ENCODE results near the gene NSD2.

NSD2 gene

DNA sequence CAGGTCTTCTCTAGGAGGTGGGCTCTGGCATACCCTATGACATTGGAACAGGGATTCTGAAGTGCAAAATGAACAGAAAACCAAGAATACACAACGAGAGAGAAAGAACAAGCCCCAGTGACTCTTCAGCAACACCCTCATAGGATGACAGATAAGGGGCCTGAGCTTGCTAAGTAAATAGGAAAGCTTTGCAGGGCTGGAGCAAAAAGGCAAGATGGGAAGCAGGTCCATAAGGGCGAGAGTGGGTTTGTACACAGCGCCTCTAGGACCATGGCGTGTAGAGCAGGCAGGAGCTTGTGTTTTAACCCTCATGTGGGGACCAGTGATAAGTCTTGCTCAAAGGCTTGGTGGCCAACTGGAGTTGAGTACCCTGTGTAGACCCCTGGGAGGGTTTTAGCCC, 91.8 kb downstream of the NSD2 start:
- TF ChIP-seq SPI1 (IDR thresholded peaks at IDR 0.05; ENCODE audit: borderline replicate concordance, low read depth) (no peak), REST (IDR thresholded peaks at IDR 0.05; ENCODE audit: insufficient replicate concordance, low read depth) (no peak), POLR2AphosphoS5 (IDR thresholded peaks at IDR 0.05; ENCODE audit: low read depth) (no peak)
- Histone ChIP-seq H3K27ac (replicated peaks) (no peak overlapping the region), H3K27me3 (ENCODE audit: insufficient read depth, poor library complexity, severe bottlenecking) (no peaks in the 10 kb centered on the region), H3K4me3 (replicated peaks; ENCODE audit: insufficient read depth, low read length) (no peak overlapping the region)
- no peak for DNase-seq (ENCODE audit: low read depth in 1 of 2, low spot score in 1 of 2)

DNA sequence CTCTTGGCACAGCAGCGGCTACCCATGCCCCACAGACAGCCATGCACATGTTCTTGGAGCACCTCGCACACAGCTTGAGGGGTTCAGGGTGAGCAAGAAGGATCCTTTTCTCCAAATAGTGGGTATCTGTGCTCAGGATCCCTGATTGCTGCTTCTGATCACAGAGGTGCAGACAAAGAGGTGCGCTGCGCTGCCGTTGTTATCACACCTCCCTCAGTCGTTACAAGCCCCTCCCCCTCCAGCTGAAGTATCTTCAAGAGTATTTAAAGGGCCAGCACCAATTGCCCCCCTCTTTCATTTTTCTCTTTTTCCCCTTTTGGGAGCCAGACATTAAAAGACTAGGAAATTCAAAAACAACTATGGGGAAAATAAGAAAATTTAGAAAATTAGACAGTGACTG, 93.2 kb downstream of the NSD2 start:
- Histone ChIP-seq H3K4me3 (replicated peaks; ENCODE audit: insufficient read depth, low read length) (no peak overlapping the region), H3K27ac (replicated peaks) (no peak overlapping the region), H3K27me3 (ENCODE audit: insufficient read depth, poor library complexity, severe bottlenecking) (no peaks in the 10 kb centered on the region)
- TF ChIP-seq POLR2AphosphoS5 (IDR thresholded peaks at IDR 0.05; ENCODE audit: low read depth): no peak
- TF ChIP-seq CTCF (IDR thresholded peaks at IDR 0.05; ENCODE audit: insufficient read depth, low read length): no peak
- TF ChIP-seq SPI1 (IDR thresholded peaks at IDR 0.05; ENCODE audit: borderline replicate concordance, low read depth): no peak
- TF ChIP-seq REST (IDR thresholded peaks at IDR 0.05; ENCODE audit: insufficient replicate concordance, low read depth): no peak
- TF ChIP-seq GABPA (IDR thresholded peaks at IDR 0.05; ENCODE audit: low read depth): no peak
- DNase-seq (ENCODE audit: low read depth in 1 of 2, low spot score in 1 of 2): no peak

GRCh38 chr4:1964971-1965370, 93.8 kb downstream of the NSD2 start:
- DNase-seq (ENCODE audit: low read depth in 1 of 2, low spot score in 1 of 2): no peak
- Histone ChIP-seq H3K27ac (replicated peaks) (no peak overlapping the region), H3K27me3 (ENCODE audit: insufficient read depth, poor library complexity, severe bottlenecking) (no peaks in the 10 kb centered on the region), H3K4me3 (replicated peaks; ENCODE audit: insufficient read depth, low read length) (no peak overlapping the region)
- TF ChIP-seq CTCF (IDR thresholded peaks at IDR 0.05; ENCODE audit: insufficient read depth, low read length) (no peak), REST (IDR thresholded peaks at IDR 0.05; ENCODE audit: insufficient replicate concordance, low read depth) (no peak), SPI1 (IDR thresholded peaks at IDR 0.05; ENCODE audit: borderline replicate concordance, low read depth) (no peak), POLR2AphosphoS5 (IDR thresholded peaks at IDR 0.05; ENCODE audit: low read depth) (no peak), GABPA (IDR thresholded peaks at IDR 0.05; ENCODE audit: low read depth) (no peak)
